GM12872 (cell line): ENCODE measurements around the gene TRIM33.

ENCODE experiments used
- CTCF ChIP-seq: IDR thresholded peaks from 3 replicates; pipeline ENCODE4 v1.5.1; 2011; ENCODE audit warnings: low read depth, mild to moderate bottlenecking, low read length, moderate library complexity; ENCODE audit not compliant: insufficient read depth

TRIM33 gene

GRCh38 chr1:114454539-114454938 lies 56.5 kb downstream of the TRIM33 start:
- TF ChIP-seq CTCF, result no peak

- no peak for TF ChIP-seq CTCF
Observed at GRCh38 chr1:114453361-114453784, 57.6 kb downstream of the TRIM33 start.

GRCh38 chr1:114448370-114449036 lies 62.5 kb downstream of the TRIM33 start:
- no peak for TF ChIP-seq CTCF

- TF ChIP-seq CTCF, result no peak
Observed at GRCh38 chr1:114446198-114446597, 64.8 kb downstream of the TRIM33 start.

GRCh38 chr1:114441332-114441731 lies 69.7 kb downstream of the TRIM33 start:
- TF ChIP-seq CTCF, result no peak

- TF ChIP-seq CTCF, result no peak
Observed at GRCh38 chr1:114439369-114439768, 71.6 kb downstream of the TRIM33 start.

- TF ChIP-seq CTCF, result no peak
Observed at GRCh38 chr1:114437812-114438211, 73.2 kb downstream of the TRIM33 start.

- TF ChIP-seq CTCF, result no peak
Observed at GRCh38 chr1:114436799-114437198, 74.2 kb downstream of the TRIM33 start.
